MCF 10A (cell line): ENCODE data around the gene ATXN2. TPM values are rescaled to one million over a fixed set of nuclear protein-coding genes. Genes with fewer than 3 reads are reported as not detected.
A peak's percentile ranks its signal among the peaks of the same experiment; 100 is the strongest.

ENCODE experiments used
- BruUV-seq: library from RNA; stranded (reverse); fragments of 400-500 nt; replicated peaks from 2 replicates; lab custom pipeline; 2021; lab: Mats Ljungman, UMichigan
- CTCF ChIA-PET: fragments of 300-600 bp; sonication (Branson Sonifier 250); formaldehyde crosslinking; extraction: SDS; loops from one replicate; lab custom pipeline; 2021; ENCODE audit warnings: antibody characterized with exemption, inconsistent platforms; lab: Yijun Ruan, JAX
- POLR2A ChIA-PET: fragments of 300-600, 350-650 bp; sonication (Branson Sonifier 250); formaldehyde crosslinking; extraction: SDS; loops from one replicate; lab custom pipeline; 2020; ENCODE audit warnings: antibody characterized with exemption, inconsistent platforms; lab: Yijun Ruan, JAX
- DNase-seq: peaks from one replicate; pipeline ENCODE4 v3.0.0-alpha.2; 2018; ENCODE audit not compliant: unreplicated experiment
- H3K27ac Mint-ChIP-seq: one replicate; pipeline ENCODE4 v1.8.0; 2022; ENCODE audit warnings: mild to moderate bottlenecking, low read depth, mixed read lengths; ENCODE audit not compliant: unreplicated experiment
- H3K27me3 Mint-ChIP-seq: one replicate; pipeline ENCODE4 v1.8.0; 2022; ENCODE audit warnings: mixed read lengths; ENCODE audit not compliant: insufficient read depth, unreplicated experiment
- H3K36me3 Mint-ChIP-seq: one replicate; pipeline ENCODE4 v1.8.0; 2022; ENCODE audit warnings: mild to moderate bottlenecking, moderate library complexity, mixed read lengths; ENCODE audit not compliant: insufficient read depth, unreplicated experiment
- H3K4me1 Mint-ChIP-seq: one replicate; pipeline ENCODE4 v1.8.0; 2022; ENCODE audit warnings: mixed read lengths; ENCODE audit not compliant: insufficient read depth, unreplicated experiment
- H3K4me3 Mint-ChIP-seq: one replicate; pipeline ENCODE4 v1.8.0; 2022; ENCODE audit warnings: mild to moderate bottlenecking, moderate library complexity, mixed read lengths; ENCODE audit not compliant: unreplicated experiment
- H3K9me3 Mint-ChIP-seq: one replicate; pipeline ENCODE4 v1.8.0; 2022; ENCODE audit warnings: mixed read lengths; ENCODE audit not compliant: unreplicated experiment
- CTCF ChIP-seq: fragments of 200-600 bp; IDR thresholded peaks from one replicate; pipeline ENCODE4 v1.8.0; 2022; ENCODE audit warnings: antibody characterized with exemption, mild to moderate bottlenecking; ENCODE audit not compliant: unreplicated experiment
- intact Hi-C: fragments of 100-400 bp; cut with micrococcal nuclease; formaldehyde crosslinking; loops from 2 replicates; pipeline ENCODE4 v1.14.1; 2022
- total RNA-seq: library from RNA; stranded (reverse); gene quantifications from 2 replicates; pipeline ENCODE4 v1.2.3, GENCODE V29; 2022

The ATXN2 gene
- total RNA-seq, 1 experiment from 2014 or later, result 70.6 TPM

DNA sequence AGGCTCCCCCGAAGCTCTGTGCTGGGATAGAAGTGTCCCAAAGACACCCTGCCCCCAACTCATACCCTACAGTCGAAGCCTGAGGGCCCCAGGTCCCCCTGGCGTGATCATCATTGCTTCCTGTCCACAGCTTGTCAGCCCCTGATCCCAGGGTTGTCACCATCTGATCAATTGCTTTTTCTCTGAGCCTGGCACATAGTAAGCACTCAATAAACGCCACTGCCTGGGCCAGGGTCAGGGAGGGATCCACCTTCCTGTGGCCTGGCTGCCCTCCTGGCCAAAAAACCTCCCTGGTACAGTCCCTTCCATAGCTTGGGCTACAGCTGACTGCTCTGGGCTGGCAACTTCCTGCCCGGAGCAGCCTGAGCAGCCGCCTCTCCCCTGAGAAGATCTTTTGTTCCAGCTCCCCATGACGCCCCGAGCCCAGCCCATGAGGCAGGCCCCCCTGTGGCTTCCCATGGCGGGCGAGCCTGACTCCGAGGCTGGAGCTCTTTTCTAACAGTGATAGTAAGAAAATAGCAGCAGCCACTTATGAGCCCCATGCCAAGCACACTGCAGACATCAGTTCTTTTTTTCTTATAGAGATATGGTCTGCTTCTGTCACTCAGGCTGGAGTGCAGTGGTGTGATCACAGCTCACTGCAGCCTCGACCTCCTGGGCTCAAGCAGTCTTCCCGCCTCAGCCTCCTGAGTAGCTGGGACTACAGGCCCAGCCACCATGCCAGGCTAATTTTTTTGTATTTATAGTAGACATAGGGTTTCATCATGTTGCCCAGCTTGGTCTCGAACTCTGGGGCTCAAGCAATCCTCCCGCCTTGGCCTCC is 186.9 kb downstream of the ATXN2 start:
- intact Hi-C loops, result no loop called here
- no TSS peak for BruUV-seq
- CTCF ChIA-PET, result interaction anchor here (0.6 to 3.6 kb wide), 4 partner anchors 13 to 508 kb away, joined by 3 to 26 read pairs (median 4); no protein-coding TSS in a partner anchor
- no peak overlapping the region for H3K27ac Mint-ChIP-seq
- peaks cover 12% of the 10 kb centered on the region for H3K4me1 Mint-ChIP-seq
- no peaks in the 10 kb centered on the region for H3K9me3 Mint-ChIP-seq
- POLR2A ChIA-PET, result interaction anchor here (0.7 to 1.3 kb wide), 4 partner anchors 8 to 22 kb away, joined by 3 read pairs; no protein-coding TSS in a partner anchor
- no peak for DNase-seq
- no peaks in the 10 kb centered on the region for H3K27me3 Mint-ChIP-seq
- no peak overlapping the region for H3K4me3 Mint-ChIP-seq
- no peaks in the 10 kb centered on the region for H3K36me3 Mint-ChIP-seq
- TF ChIP-seq CTCF, result no peak

DNA sequence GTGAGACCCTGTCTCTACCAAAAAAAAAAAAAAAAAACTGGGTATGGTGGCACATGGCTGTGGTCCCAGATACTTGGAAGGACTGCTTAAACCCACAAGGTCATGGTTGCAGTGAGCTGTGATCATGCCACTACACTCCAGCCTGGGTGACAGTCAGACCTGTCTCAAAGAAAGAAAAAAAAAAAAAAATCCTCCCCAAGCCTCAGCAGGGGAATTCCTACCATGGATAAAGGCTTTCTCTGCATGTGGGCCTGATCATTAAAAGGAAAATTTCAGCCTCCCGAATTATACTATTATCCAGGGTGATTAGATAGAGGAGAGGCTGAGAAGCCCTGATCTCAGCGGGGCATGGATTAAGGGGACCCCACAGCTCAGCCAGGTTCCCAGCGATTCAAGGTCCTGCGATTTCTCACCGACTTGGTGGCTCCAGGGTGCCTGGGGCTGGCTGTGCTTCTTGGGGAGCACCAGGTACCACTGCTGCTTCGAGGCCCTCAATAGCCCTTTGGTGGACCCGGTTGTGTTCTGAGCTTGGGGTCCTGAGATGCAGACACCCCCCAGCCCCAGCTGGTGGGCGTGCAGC is 187.8 kb downstream of the ATXN2 start:
- intact Hi-C loops, result no loop called here
- Mint-ChIP-seq H3K4me1 (peaks cover 12% of the 10 kb centered on the region), H3K27ac (no peak overlapping the region)

GRCh38 chr12:111410431-111411184 is 188.5 kb downstream of the ATXN2 start:
- H3K27ac Mint-ChIP-seq, result peak overlapping the region; percentile 37
- ChIA-PET CTCF (interaction anchor here (0.6 to 3.6 kb wide), 3 partner anchors 14 to 1826 kb away, joined by 3 to 26 read pairs (median 3); no protein-coding TSS in a partner anchor), POLR2A (no interaction called here)
- DNase-seq, result no peak
- H3K4me3 Mint-ChIP-seq, result no peak overlapping the region
- H3K36me3 Mint-ChIP-seq, result no peaks in the 10 kb centered on the region
- intact Hi-C loops, result no loop called here
- no TSS peak for BruUV-seq
- TF ChIP-seq CTCF, result no peak
- peaks cover 12% of the 10 kb centered on the region for H3K4me1 Mint-ChIP-seq
- H3K27me3 Mint-ChIP-seq, result no peaks in the 10 kb centered on the region
- no peaks in the 10 kb centered on the region for H3K9me3 Mint-ChIP-seq

More for the DNA sequence above, 187.8 kb downstream of the ATXN2 start:
- no peak for DNase-seq
- Mint-ChIP-seq H3K27me3 (no peaks in the 10 kb centered on the region), H3K36me3 (no peaks in the 10 kb centered on the region), H3K4me3 (no peak overlapping the region), H3K9me3 (no peaks in the 10 kb centered on the region)
- ChIA-PET CTCF (interaction anchor here (0.5 to 3.6 kb wide), 3 partner anchors 14 to 117 kb away, joined by 3 to 26 read pairs (median 3); no protein-coding TSS in a partner anchor), POLR2A (no interaction called here)
- BruUV-seq, result no TSS peak
- TF ChIP-seq CTCF, result no peak
